Breast epithelium (tissue), 4 donors: Measurements from ENCODE around the gene APRT. TPM values are rescaled to one million over a fixed set of nuclear protein-coding genes. Genes with fewer than 3 reads are reported as not detected.

Experiments used
- DNase-seq, 2 donors: peaks; one replicate each; pipeline ENCODE4 v3.0.0-alpha.2; 2019; ENCODE audit warnings: low spot score in 2 of 2
- H3K27ac ChIP-seq, 2 donors: fragments of 200-600 bp; sonication (generic) in 1 of 2; one replicate each; pipeline ENCODE4 v1.5.1; 2016 to 2019; ENCODE audit warnings: mild to moderate bottlenecking in 1 of 2
- H3K27me3 ChIP-seq, 2 donors: fragments of 200-600 bp; sonication (generic) in 1 of 2; one replicate each; pipeline versions ENCODE4 v1.5.1 to v1.6.0; 2017 to 2019; ENCODE audit warnings: control low read depth in 1 of 2, mild to moderate bottlenecking in 1 of 2
- H3K36me3 ChIP-seq: fragments of 200-600 bp; one replicate; pipeline ENCODE4 v1.5.1; 2019
- H3K4me1 ChIP-seq, 2 donors: fragments of 200-600 bp; sonication (generic); one replicate each; pipeline ENCODE4 v1.5.1; 2016 to 2019; ENCODE audit warnings: control low read depth in 1 of 2
- H3K4me3 ChIP-seq, 3 donors: fragments of 200-600 bp; sonication (generic); 1 replicate in 2 of 3; 2 replicates in 1 of 3; pipeline ENCODE4 v1.5.1; 2016 to 2019; ENCODE audit warnings: mild to moderate bottlenecking in 3 of 3, moderate library complexity in 2 of 3
- H3K9me3 ChIP-seq, 2 donors: fragments of 200-600 bp; sonication (generic) in 1 of 2; one replicate each; pipeline ENCODE4 v1.5.1; 2016 to 2019; ENCODE audit warnings: control low read depth in 1 of 2
- CTCF ChIP-seq, 3 donors: fragments of 450-650 bp; IDR thresholded peaks; one replicate each; pipeline ENCODE4 v1.5.1; 2016 to 2017; ENCODE audit warnings: antibody characterized with exemption in 3 of 3, mild to moderate bottlenecking in 3 of 3, moderate library complexity in 3 of 3
- POLR2A ChIP-seq: fragments of 450-650 bp; IDR thresholded peaks from one replicate; pipeline ENCODE4 v1.6.1; 2016; ENCODE audit warnings: antibody characterized with exemption, mild to moderate bottlenecking, moderate library complexity
- POLR2AphosphoS5 ChIP-seq, 3 donors: sonication (generic); formaldehyde crosslinking; IDR thresholded peaks; one replicate each; pipeline ENCODE4 v1.6.1; 2017; ENCODE audit warnings: antibody characterized with exemption in 3 of 3
- intact Hi-C: fragments of 100-400 bp; cut with DNase I; formaldehyde crosslinking; loops from one replicate; pipeline ENCODE4 v1.15.1; 2023; ENCODE audit warnings: low total_unique reads
- total RNA-seq, 3 donors: library from RNA; depleted of rRNA; stranded (reverse); fragments of >200 nt; gene quantifications; one replicate each; pipeline ENCODE4 v1.1.0, GENCODE V29; 2016

Gene APRT
- total RNA-seq, 3 donors from 2014 or later: 93.8 to 152 (median 126) TPM

DNA sequence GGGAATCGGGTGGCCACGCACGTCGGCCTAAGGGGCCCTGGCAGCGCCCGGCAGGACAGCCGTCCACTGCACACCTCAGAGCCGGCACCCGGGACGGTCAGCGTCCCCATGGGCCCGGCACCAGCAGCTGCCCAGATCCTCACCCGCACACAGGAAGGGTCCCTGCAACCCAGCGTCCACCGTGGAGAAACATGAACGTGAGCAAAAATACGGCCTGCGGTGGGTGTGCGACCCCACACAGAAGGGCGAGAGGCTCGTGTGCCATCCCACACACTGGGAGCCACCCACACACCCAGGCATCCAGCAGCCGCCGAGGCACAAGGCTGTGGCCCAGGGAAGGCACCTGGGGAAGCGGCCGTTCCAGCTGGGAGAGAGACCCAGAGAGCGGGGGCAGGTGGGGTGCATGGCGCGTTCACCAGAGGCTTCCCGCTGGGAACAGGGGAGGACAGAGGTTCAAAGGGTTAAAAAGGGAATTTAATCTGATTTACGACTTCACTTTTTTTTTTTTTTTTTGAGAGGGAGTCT is 33.1 kb downstream of the APRT start:
- no peak for DNase-seq
- intact Hi-C loops: no loop called here
- no peaks in the 10 kb centered on the region for H3K9me3 ChIP-seq
- TF ChIP-seq CTCF (IDR thresholded peaks at IDR 0.05) (no peak), POLR2AphosphoS5 (IDR thresholded peaks at IDR 0.05) (no peak), POLR2A (no peak)
- H3K36me3 ChIP-seq: no peaks in the 10 kb centered on the region
- no peak overlapping the region for H3K27ac ChIP-seq
- H3K27me3 ChIP-seq: no peaks in the 10 kb centered on the region
- H3K4me1 ChIP-seq: peaks cover 6 to 9% of the 10 kb centered on the region in 2 donors
- no peak overlapping the region for H3K4me3 ChIP-seq

DNA sequence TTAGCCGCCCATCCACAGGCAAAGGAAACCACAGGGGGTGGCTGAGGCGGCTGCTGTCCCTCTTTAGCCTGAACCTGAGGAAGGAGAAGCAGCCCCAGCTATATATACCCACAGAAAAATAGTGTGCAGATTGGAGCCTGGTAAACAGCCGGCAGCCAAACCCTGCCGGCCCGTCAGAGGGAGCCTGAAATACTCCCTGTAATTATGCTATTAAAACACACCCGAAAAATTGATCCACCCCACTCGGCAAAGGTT is 33.5 kb downstream of the APRT start:
- H3K27ac ChIP-seq: no peak overlapping the region
- intact Hi-C loops: no loop called here
- H3K27me3 ChIP-seq: no peaks in the 10 kb centered on the region
- no peaks in the 10 kb centered on the region for H3K36me3 ChIP-seq
- H3K9me3 ChIP-seq: no peaks in the 10 kb centered on the region
- DNase-seq: no peak
- H3K4me3 ChIP-seq: no peak overlapping the region
- H3K4me1 ChIP-seq: peaks cover 5 to 13% of the 10 kb centered on the region in 2 donors
- no peak for TF ChIP-seq CTCF (IDR thresholded peaks at IDR 0.05)
- TF ChIP-seq POLR2AphosphoS5 (IDR thresholded peaks at IDR 0.05): no peak
- no peak for TF ChIP-seq POLR2A

DNA sequence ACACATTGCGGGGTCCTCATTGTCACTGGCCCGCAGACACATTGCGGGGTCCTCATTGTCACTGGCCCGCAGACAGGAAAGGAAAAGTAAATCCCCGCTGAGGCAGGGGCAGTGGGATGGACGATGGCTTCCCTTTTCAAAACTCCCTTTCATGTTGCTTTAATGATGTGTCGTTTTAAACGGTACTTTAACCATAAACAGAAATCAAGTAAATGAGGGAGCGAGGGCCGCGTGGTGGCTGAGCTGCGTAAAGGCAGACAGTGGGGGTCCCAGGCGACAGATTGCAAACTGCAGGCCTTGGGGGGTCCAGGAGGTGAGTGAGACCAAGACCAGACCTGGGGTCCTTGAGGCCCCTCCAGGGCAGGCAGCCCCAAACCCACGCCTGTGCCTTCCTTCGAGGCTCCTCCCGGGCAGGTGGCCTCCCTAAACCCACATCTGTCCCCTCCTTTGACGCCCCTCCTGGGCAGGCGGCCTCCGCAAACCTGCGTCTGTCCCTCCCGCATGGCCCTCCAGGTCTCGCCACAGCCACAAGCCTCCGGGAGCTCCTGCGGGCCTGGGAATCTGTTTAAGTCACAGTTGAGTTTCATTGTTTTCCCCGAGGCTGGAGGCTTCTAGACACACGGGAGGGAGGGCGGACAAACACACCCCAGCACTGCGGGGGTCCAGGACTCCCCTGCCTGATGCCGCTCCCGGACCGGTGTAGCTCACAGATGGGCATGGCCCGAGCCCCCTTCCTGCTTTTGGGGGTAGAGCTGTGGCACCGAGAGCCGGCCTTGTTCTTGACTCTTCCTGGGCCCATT is 34.1 kb downstream of the APRT start:
- intact Hi-C loops: no loop called here
- no peak overlapping the region for H3K4me3 ChIP-seq
- DNase-seq: no peak
- no peaks in the 10 kb centered on the region for H3K9me3 ChIP-seq
- H3K4me1 ChIP-seq: peaks cover 6 to 18% of the 10 kb centered on the region in 2 donors
- no peaks in the 10 kb centered on the region for H3K36me3 ChIP-seq
- no peak for TF ChIP-seq POLR2A
- no peak for TF ChIP-seq CTCF (IDR thresholded peaks at IDR 0.05)
- no peak for TF ChIP-seq POLR2AphosphoS5 (IDR thresholded peaks at IDR 0.05)
- H3K27ac ChIP-seq: no peak overlapping the region
- H3K27me3 ChIP-seq: no peaks in the 10 kb centered on the region

DNA sequence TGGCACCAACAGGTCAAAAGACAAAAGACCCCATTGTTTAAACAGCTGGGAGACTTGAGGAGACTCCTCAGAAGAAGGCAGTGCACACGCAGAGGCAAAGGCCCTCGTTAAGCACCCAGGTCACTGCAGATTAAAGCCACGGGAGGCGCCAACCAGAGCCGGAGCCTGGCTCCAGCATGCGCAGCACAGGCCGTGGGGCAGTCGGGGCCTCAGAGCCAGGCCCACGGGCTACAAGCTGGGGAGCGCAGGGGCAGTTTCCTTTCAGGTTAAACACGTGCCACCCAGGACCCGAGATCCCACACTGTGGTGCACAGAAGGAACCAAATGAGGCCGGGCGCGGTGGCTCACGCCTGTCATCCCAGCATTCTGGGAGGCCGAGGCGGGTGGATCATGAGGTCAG is 35.9 kb downstream of the APRT start:
- Histone ChIP-seq H3K4me1 (peaks cover 13 to 34% of the 10 kb centered on the region in 2 donors), H3K27me3 (no peaks in the 10 kb centered on the region), H3K4me3 (no peak overlapping the region), H3K9me3 (no peaks in the 10 kb centered on the region), H3K36me3 (no peaks in the 10 kb centered on the region), H3K27ac (no peak overlapping the region)
- intact Hi-C loops: no loop called here
- TF ChIP-seq POLR2AphosphoS5 (IDR thresholded peaks at IDR 0.05): no peak
- no peak for TF ChIP-seq POLR2A
- TF ChIP-seq CTCF (IDR thresholded peaks at IDR 0.05): no peak
- no peak for DNase-seq

DNA sequence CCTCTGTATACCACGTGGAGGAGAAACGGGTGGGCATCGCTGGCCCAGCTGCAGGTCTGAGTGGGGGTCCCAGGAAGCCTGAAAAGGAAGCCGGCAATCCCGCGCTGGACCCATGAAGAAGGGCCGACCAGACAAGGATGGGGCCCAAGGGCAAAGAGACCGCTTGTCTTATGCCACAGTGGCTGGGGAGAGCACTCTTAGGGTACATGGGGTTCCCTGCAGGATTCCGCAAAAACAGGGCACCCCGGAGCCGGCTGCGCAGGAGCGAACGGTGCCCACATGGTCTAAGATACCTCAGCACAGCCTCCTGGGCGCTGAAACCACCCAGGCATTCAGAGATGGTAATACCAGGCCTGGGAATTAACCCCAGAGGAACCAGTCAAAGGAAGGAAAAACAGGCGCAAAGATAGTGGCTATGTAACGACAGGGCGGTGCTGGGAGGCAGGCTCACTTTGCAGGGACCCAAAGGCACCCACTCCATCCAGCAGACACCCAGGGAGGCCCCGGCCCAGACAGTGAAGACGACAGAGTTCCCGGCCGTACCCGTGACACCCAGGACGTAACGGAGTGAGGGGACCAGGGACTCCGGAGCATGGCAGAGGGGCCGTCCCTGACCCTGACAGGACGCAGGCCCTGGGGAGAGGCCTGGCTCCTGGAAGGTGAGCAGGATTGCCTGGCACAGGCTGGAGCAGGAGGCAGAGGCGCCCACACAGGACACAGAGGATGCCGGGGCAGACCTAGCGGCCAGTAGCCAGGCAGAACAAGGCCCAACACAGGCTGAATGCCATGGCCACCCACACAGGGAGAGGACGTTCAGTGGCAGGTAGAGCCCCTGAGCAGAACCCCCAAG is 37.0 kb downstream of the APRT start:
- H3K9me3 ChIP-seq: no peaks in the 10 kb centered on the region
- H3K27me3 ChIP-seq: no peaks in the 10 kb centered on the region
- H3K27ac ChIP-seq: no peak overlapping the region
- H3K36me3 ChIP-seq: no peaks in the 10 kb centered on the region
- H3K4me1 ChIP-seq: peaks cover 21 to 42% of the 10 kb centered on the region in 2 donors
- intact Hi-C loops: no loop called here
- DNase-seq: no peak
- H3K4me3 ChIP-seq: no peak overlapping the region
- TF ChIP-seq CTCF (IDR thresholded peaks at IDR 0.05) (no peak), POLR2AphosphoS5 (IDR thresholded peaks at IDR 0.05) (no peak), POLR2A (no peak)
